DMS 273 treated with DMSO at 0.1 percent for 48 hours (cell line): ENCODE data around the gene RUBCN.
"Not testable (repeated sequence)": the region's sequence is repeated elsewhere in the genome, so short reads cannot be mapped to it uniquely, and the experiment has no call there.

Source experiments
- DNase-seq: peaks from one replicate; lab custom pipeline; 2025; lab: John Stamatoyannopoulos, UW

Gene RUBCN

DNA sequence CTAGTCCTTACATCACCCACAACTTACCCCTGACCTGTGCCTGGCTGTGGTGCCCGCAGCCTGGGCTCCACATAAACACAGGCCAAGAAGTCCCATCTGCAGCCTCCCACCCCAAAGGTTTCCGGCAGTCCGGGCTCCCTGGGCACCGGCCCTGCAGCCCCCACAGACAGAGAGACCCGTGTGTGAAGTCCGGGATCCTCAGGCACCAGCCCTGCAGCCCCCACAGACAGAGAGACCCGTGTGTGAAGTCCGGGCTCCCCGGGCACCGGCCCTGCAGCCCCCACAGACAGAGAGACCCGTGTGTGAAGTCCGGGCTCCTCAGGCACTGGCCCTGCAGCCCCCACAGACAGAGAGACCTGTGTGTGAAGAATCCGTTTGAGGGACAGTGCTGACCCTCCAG lies 78.0 kb downstream of the RUBCN start:
- DNase-seq = not testable (repeated sequence)

DNA sequence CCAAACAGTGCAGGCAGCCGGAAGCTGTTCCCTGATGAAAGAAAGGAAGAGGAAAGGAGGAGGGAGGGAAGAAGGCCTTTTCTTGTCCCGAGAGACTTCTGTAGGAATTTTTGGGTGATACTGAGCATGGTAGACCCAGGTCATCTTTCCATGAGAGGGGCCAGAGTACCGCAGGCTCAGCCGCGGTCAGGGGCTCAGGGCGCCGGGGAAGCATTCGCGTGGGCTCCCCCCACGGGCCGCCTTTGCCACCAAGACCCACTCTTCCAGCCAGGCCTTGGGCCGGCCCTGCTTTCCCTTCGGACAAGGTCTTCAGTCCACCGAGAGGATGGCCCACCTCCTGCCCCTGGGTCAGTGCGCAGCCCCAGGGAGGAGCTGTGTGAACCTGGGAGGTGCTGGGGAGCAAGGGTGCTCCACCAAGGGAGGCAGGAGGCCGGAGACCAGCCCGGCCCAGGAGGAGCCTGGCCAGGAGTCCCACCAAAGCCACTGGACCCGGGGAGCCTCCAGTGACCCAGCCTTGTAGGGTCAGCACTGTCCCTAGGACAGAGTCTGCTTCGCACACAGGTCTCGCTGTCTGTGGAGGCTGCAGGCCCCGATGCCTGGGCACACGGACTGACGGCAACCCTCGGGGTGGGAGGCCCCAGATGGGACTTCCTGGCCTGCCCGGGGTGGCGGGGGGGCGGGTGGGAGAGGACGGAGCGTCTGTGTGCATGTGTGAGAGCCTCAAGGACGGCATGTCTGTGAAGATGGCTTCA lies 79.0 kb downstream of the RUBCN start:
- DNase-seq = not testable (repeated sequence)

DNA sequence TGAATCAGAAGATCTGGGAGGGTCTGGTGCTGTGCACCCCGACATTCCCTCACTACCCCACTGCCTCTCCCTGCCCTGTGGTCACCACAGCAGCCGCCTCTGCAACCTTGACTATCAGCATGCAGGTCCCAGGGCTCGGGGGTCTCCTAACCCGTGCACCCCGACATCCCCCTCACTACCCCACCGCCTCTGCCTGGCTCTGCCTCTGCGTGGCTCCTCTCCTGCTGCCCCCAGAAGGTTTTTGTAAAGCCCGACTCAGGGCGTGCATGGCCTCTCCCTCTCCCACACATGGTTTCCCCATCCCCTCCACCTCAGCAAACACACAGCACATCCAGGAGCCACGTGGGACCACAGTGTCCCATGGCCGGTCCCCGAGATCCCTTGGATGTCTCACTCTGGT lies 79.7 kb downstream of the RUBCN start:
- not testable (repeated sequence) for DNase-seq

DNA sequence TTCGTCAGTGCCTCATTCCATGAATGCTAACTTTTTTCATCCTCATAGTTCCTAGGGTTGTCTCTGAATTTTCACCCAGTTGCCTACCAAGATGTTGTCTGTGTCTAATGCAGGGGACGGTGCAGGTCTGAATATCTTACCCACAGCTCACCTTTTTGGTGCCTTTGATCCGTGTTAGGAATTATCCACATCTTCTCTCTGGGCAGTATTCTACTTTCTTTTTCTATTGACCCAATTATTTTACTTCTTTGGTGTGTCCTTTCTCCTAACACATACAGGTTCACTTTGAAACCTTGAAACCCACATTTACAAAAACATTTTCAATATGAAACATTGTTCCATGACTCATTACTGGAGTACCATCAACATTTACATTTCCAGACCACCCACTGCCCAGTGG lies 80.6 kb downstream of the RUBCN start:
- not testable (repeated sequence) for DNase-seq

DNA sequence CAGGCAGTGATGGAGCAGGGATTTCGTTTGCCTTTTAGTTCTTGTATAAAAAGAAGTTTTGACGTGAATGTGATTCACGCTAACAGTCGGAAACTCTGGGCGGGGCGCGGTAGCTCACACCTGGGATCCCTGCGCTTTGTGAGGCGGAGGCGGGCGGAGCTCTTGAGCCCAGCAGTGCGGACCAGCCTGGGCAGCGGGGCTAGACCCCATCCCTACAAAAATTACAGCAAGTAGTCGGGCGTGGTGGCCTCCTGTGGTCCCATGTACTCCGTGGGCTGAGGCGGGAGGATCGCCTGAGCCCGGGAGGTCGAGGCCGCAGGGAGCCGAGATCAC lies 81.7 kb downstream of the RUBCN start:
- not testable (repeated sequence) for DNase-seq

DNA sequence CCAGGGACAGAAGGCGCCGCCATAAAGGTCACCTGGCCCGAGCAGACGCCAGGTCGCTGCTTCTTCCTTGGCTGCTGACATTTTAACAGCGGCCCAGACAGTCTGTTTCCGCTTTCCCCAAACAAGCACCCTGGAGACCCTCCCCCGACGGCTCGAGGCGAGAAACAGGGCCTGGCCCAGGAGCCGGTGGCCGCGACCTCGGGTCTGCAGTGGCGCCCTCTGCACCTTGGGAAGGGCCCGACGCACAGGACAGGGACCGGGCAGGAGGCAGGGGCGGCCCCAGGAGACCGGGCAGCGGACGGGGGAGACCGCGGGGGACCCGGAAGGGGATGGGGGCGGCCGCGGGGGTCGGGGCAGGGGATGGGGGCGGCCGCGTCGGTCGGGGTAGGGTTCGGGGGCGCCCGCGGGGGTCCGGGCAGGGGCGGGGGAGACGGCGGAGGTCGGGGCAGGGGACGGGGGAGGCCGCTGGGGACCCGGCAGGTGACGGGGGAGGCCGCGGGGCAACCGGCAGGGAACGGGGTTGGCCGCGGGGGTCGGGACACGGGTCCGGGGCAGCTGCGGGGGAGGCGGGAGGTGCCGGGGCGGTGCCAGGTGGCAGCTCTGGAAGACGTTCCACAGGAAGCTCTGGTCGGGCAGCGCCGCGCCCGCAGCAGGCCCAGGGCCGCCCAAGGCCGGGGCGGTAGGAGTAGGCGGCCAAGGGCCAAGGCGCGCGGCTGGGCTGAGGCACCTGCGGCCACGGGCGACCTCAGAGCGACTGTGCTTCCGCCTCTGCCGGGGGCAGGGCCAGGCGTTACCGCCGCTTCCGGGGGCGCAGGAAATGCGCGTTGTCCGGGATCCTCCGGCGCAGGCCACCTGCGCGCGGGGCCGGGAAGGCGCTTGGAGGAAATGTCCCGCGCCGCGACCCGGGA lies 82.4 kb downstream of the RUBCN start:
- not testable (repeated sequence) for DNase-seq

DNA sequence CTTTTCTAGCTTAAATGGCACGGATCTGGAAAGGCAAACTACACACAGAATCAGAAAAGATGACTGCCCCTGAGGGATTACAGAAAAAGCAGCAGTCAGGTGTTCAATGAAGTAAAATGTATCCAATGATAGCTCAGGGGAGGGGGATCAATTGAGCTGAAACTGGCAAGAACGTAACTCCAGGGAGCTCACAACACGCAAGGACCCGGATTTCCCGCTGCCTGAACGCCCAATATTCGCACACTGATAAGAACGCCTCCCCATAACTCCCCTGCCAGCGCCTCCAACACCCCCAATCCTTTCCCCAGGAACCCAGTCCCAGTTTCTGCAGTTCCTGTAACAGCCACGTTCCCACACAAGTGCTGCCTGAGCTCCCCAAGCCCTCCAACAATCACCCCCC lies 83.8 kb downstream of the RUBCN start:
- DNase-seq = not testable (repeated sequence)

DNA sequence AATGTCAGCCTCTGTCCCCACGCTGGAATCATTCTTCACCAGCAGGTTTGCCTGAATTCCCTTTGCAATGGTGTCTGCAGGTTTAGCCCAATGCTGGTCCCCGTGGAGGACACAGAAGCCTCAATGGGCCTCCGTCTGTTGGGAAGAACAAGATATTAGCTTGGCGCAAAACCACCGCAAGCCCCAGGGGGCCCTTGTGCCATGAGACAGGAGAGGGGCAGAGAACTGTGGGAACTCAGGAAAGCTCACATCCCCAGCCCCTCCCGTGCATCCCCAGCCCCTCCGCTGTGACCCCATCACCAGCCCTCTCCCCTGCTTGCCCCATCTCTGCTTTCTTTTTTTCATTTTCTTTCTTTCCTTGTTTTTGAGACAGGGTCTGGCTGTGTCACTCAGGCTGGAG lies 89.1 kb downstream of the RUBCN start:
- DNase-seq = not testable (repeated sequence)

DNA sequence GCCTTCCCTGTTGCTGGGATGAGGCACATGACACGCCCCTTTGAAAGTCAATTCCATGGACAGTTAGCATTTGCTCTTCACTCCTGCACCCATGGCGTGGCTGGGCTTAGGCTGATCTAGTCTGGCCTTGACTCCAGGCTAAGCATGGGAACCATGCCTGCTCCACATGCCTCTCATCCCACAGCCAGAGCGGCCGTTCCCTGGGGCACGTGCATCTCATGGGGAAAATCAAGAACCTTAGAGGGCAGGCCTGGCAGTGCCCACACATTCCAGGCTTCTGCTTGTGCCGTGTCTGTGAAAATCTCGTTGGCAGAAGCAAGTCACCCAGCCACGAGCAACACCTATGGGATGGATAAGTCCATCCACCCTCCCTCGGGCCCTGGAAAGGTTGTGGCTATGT lies 89.5 kb downstream of the RUBCN start:
- not testable (repeated sequence) for DNase-seq

DNA sequence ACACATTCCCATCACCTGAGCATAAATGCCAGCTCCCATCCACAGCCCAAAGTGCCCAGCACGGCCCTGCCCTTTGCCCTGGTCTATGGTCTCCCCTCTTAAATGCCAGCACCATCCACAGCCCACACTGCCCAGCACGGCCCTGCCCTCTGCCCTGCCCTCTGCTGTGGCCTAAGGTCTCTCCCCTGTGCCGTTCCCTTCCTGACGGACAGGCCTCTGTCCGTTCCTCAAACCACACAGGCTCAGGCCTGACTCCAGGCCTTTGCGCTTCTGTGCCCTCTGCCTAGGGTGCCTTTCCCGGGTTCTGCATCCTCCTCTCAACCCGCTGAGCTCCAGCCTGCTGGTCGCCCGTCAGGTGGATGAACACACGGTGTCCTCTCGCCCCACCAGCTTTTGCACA lies 90.4 kb downstream of the RUBCN start:
- DNase-seq = not testable (repeated sequence)

DNA sequence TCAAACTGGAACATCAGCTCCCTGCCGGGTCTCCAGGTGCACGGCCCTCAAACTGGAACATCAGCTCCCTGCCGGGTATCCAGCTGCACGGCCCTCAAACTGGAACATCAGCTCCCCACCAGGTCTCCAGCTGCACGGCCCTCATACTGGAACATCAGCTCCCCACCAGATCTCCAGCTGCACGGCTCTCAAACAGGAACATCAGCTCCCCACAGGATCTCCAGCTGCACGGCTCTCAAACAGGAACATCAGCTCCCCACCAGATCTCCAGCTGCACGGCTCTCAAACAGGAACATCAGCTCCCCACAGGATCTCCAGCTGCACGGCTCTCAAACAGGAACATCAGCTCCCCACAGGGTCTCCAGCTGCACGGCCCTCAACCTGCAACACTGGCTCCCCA lies 99.1 kb downstream of the RUBCN start:
- DNase-seq = not testable (repeated sequence)

DNA sequence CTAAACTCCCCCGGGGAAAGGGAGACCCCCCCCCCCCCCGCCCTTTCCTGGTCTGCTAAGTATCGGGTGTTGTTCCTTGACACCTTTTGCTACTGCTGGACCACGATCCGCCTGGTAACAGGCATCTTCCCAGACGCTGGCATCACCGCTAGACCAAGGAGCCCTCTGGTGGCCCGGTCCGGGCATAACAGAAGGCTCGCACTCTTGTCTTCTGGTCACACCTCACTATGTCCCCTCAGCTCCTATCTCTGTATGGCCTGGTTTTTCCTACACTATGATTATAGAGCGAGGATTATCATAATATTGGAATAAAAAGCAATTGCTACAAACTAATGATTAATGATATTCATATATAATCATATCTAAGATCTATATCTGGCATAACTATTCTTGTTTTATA lies 104.7 kb downstream of the RUBCN start:
- DNase-seq = not testable (repeated sequence)

DNA sequence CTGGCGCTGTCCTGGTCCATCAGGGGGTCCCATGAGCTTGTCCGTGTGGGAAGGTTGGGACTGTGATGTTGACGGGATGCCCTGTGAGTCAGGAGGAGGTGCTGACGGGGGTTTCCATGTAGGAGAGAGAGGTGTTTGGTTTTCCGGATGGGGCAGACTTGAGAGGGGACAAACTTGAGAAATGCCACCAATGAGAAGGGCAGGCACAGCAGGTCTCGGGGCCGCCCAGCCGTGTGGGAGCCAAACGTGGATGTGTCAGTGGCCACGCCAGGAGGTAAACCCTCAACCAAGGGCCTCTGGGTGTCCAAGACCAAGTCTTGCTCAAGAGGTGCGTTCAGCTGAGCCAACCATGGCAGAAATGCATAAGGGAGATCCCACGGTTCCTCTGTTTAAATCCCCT lies 105.9 kb downstream of the RUBCN start:
- not testable (repeated sequence) for DNase-seq

DNA sequence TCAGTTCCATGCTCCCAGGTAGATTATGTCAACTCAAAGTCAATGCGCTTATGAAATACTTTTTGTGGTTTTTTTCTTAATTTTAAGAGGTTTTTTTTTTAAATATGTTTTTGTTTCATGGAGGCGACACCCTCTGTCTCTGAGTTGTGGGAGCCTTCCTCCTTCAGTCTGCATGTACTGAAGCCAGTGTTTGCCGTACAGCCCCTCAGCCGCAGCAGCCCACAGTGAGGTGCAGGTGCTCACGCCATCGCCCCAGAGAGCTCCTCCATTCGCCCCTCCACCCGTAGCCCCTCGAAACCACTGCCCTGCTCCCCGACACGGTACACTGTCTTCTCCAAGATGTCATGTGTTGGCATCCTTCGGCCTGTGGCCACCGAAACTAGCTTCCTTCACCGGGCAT lies 107.4 kb downstream of the RUBCN start:
- DNase-seq = not testable (repeated sequence)

DNA sequence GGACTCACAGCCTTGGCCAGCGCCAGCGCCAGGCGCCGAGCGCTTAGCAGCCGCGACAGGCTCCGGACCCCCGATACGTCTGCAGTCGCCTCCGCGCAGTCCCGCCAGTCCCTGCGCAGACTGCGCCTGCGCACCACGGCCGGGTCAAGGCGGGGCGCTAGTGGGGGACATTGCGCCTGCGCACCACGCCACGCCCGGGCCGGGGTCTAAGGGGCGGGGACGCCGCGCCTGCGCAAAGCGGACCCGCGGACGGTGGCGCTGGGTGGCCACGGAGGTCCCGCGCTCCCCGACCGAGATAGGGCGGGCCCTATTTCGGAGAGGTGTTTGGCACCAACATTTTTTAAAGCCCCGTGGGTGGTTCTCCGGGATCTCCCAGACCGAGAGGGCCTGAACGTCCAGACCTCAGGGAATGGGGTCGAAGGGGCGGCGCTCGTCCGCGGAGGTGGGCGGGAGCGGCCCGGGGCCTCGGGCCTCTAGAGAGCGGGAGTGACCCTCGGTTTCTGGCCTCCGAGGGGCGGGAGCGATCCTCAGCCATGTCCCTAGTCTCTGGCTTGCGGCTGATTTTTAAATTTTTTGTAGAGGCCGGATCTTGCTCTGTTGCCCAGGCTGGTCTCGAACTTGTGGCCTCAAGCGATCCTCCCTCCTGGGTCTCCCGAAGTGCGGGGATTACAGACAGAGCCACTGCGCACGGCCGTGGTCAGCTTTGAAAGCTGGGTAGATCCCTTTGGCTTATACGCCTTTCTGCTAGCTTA lies 108.8 kb downstream of the RUBCN start:
- not testable (repeated sequence) for DNase-seq

DNA sequence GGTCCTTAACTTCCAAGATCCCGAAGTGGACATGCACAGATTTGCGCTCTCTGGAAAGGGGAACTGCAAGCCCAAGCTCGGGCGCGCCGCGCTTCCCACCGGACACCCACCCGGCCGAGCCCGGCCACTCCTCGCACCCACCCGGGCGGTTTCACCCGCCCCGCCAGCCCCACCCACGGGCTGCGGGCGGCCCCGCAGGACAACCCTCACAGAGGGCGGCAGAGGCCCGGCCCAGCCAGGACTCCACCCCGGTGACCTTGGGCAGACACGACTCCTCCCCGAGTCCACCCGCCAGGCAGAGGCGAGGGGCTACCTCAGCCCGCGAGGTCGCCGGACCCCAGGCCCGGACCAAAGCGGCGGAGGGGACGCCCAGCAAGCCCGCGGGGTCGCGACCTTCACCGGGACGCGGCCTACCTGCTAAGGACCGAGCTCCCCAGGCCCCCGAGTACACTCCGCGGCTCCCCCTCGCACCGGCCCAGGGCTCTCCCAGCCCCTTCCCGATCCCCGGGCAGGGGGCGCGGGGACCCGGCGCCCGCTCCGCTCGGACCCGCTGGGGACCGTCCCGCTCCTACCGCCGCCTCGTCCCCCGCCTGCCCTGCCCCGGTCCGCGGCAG lies 109.4 kb downstream of the RUBCN start:
- DNase-seq = not testable (repeated sequence)

DNA sequence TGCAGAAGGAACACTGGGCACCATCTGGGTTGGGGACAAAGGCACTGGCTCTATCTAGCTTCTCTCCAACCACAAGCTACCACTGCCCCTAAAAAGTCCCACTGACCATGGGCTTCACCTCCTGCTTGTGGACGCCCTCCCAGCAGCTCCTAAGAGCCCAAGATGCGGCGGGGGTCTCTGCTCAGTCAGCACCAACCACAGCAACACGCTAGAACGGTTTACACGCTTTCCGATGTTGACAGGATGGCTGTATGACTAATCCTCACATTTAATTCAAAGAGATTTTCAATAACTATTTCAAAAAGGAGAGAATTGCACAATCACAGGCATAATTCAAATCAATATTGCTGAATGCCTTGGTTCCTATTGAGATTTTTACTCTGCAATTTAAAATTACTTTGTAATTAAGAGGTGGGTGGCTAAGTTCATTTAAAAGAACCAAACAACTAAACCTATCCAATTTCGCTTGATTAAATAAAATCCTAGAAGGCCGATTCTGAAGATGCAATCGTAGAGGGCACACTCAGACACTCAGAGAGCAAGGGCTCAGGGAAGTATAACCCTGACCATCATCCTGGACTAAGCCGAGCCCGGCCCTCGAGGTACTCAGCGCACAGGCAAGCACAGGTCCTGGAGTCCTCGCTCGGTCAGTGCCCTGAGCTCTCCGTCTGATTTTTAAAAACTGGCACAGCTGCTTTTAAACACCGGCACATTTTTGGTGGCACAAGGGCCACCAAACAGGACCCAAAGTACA lies 110.1 kb downstream of the RUBCN start:
- DNase-seq = not testable (repeated sequence)

DNA sequence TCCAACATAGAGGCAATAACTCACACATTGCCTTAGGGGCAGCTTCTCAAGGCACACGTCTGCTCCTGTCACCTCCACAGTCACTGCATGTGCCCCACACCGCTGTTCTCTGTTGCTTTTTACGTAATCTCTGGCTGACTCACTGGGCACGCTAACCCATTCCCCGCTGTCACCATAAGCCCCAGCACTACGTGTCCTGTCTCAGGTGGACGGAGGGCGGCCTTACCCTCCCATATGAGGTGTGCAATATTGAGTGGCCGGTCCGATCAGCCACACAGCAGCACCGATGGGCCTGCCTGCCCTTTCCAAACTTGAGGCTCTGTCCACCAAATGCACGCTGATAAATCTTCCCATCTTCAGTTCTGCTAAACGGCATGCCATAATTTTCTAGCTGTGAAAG lies 115.2 kb downstream of the RUBCN start:
- not testable (repeated sequence) for DNase-seq
